ENCODE data around the gene MUC12.
A peak's percentile ranks its signal among the peaks of the same experiment; 100 is the strongest.

The MUC12 gene

DNA sequence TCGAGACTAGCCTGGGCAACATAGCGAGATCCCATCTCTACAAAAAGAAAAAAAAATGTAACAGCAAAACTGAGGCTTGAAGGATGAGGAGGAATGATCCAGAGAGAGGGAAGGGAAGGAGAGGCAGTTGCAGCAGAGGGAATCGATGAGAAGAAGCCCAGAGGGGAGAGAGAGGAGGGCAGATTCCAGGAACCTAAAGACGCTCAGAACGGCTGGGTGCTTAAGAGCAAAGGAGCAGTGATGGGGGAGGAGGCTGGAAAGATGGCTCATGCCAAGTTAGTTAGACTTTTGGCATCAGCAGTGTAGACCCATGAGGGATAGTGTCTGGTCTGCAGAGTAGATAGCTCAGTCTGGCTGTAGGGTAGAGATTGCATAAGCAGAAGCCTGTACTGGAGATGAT lies 40.3 kb downstream of the MUC12 start:
- H3K27me3 ChIP-seq: no peaks in the 10 kb centered on the region; the same call in 1 of the 2 replicates
- no peaks in the 10 kb centered on the region for H3K9me3 ChIP-seq
- no peak overlapping the region for H3K4me3 ChIP-seq (ENCODE audit: low read depth, low read length)
- H3K4me1 ChIP-seq: no peaks in the 10 kb centered on the region
- no peak for DNase-seq
- no peaks in the 10 kb centered on the region for H3K36me3 ChIP-seq
- TF ChIP-seq, protein P1, sequence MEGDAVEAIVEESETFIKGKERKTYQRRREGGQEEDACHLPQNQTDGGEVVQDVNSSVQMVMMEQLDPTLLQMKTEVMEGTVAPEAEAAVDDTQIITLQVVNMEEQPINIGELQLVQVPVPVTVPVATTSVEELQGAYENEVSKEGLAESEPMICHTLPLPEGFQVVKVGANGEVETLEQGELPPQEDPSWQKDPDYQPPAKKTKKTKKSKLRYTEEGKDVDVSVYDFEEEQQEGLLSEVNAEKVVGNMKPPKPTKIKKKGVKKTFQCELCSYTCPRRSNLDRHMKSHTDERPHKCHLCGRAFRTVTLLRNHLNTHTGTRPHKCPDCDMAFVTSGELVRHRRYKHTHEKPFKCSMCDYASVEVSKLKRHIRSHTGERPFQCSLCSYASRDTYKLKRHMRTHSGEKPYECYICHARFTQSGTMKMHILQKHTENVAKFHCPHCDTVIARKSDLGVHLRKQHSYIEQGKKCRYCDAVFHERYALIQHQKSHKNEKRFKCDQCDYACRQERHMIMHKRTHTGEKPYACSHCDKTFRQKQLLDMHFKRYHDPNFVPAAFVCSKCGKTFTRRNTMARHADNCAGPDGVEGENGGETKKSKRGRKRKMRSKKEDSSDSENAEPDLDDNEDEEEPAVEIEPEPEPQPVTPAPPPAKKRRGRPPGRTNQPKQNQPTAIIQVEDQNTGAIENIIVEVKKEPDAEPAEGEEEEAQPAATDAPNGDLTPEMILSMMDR (IDR thresholded peaks at IDR 0.05; ENCODE audit: low read depth, low read length): no peak

DNA sequence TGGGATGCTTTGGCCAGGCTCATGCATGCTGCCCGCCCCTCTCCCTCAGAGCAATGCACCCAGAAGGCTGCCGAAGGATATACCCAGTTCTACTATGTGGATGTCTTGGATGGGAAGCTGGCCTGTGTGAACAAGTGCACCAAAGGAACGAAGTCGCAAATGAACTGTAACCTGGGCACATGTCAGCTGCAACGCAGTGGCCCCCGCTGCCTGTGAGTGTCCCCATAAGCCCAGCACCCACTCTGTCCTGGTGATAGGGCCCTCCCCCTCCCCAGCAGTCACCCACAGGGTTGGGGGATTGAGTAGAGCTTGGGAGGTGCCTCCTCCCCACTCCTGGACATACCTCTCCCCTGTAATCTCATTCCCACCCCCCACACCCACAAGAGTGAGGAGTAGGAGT lies 43.6 kb downstream of the MUC12 start:
- TF ChIP-seq, protein P1 (IDR thresholded peaks at IDR 0.05; ENCODE audit: low read depth, low read length): no peak
- no peaks in the 10 kb centered on the region; the same call in 1 of the 2 replicates for H3K27me3 ChIP-seq
- DNase-seq: no peak

DNA sequence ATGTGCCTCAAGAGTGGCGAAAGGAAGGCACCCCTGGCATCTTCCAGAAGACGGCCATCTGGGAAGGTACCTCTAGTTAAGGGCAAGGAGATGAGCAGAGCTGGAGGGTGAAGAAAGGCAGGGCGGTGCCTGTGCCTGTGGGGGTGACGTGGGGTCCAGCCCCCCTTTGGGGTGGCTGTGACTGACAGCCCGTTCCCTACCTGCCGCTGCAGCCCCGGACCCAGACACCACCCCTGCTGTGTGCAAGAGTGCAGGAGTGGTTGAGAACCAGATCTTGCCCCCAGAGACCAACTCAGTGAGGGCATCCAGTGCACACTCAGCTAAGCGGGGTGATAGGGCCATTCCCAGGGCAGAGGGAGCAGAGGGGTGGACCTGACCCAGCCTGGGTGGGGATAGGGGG lies 46.3 kb downstream of the MUC12 start:
- no peaks in the 10 kb centered on the region for H3K9me3 ChIP-seq
- no peaks in the 10 kb centered on the region; the same call in 1 of the 2 replicates for H3K4me1 ChIP-seq
- H3K4me3 ChIP-seq (ENCODE audit: low read depth, low read length): no peak overlapping the region
- H3K36me3 ChIP-seq: no peaks in the 10 kb centered on the region
- TF ChIP-seq, protein P1 (IDR thresholded peaks at IDR 0.05; ENCODE audit: low read depth, low read length): no peak
- no peaks in the 10 kb centered on the region; the same call in 1 of the 2 replicates for H3K27me3 ChIP-seq
- no peak for DNase-seq

More for the DNA sequence above, 43.6 kb downstream of the MUC12 start:
- no peaks in the 10 kb centered on the region; the same call in 1 of the 2 replicates for H3K4me1 ChIP-seq
- no peaks in the 10 kb centered on the region for H3K9me3 ChIP-seq
- no peak overlapping the region for H3K4me3 ChIP-seq (ENCODE audit: low read depth, low read length)
- no peaks in the 10 kb centered on the region for H3K36me3 ChIP-seq

DNA sequence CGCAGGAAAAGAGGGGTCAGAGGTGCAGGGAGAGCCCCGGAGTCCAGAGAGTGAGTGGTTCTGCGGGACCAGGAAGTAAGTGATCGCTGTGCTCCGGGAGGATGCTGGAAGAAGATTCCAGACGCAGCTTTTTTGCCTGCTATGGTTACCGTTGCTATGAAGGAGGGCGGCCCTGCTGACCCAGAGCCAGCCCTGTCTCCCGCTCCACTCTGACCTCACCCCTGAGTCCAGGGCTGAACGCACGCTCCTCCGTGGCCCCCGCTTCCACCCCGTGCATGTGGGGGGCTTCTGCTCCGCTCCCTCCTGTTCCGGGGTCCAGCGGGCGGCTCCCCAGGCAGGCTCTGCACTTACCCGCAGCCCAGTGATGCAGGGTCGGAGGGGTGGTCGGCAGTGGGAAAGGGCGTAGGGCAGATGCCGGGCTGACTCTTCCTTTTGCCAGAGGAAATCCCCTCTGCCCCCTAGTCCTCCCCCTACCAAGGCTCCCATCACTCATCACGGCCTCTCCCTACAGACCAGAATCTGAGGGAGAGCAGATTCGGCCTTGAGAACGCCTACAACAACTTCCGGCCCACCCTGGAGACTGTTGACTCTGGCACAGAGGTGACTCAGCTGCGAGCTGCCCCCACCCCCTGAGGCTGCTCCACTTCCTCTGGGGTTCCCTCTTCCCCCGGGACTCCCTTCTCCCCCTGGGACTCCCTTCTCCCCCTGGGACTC lies 47.9 kb downstream of the MUC12 start:
- Histone ChIP-seq H3K36me3 (no peaks in the 10 kb centered on the region), H3K27me3 (no peaks in the 10 kb centered on the region; the same call in 1 of the 2 replicates), H3K9me3 (no peaks in the 10 kb centered on the region), H3K4me3 (ENCODE audit: low read depth, low read length) (peak overlapping the region; percentile 63), H3K4me1 (no peaks in the 10 kb centered on the region; the same call in 1 of the 2 replicates)
- TF ChIP-seq, protein P1 (IDR thresholded peaks at IDR 0.05; ENCODE audit: low read depth, low read length): no peak
- peak; percentile 58 for DNase-seq

DNA sequence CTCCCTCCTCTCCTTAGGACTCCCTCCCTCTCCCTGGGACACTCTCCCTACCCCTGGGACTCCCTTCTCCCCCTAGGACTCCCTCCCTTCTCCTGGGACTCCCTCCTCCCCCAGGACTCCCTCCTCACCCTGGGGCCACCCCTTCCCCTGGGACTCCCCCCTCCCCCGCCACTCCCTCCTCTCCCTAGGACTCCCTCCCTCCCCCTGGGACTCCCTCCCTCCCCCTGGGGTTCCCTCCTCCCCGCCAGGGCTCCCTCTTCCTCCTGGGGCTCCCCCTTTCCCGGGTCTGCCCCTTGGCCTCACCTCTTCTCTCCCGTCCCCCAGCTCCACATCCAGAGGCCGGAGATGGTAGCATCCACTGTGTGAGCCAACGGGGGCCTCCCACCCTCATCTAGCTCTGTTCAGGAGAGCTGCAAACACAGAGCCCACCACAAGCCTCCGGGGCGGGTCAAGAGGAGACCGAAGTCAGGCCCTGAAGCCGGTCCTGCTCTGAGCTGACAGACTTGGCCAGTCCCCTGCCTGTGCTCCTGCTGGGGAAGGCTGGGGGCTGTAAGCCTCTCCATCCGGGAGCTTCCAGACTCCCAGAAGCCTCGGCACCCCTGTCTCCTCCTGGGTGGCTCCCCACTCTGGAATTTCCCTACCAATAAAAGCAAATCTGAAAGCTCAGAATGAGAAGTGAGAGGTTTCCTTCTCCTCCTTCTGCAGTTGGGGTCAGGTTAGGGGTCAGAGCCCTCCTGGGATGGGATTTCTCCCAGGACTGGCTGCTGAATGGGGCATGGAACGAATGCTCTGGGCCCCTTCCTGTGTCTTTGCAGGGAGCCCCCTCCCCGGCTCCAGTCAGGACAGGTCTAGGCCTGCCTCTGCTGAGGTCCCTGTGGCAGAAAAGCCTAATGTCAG lies 49.2 kb downstream of the MUC12 start:
- no peaks in the 10 kb centered on the region; the same call in 1 of the 2 replicates for H3K4me1 ChIP-seq
- DNase-seq: no peak
- TF ChIP-seq, protein P1 (IDR thresholded peaks at IDR 0.05; ENCODE audit: low read depth, low read length): no peak
- H3K27me3 ChIP-seq: no peaks in the 10 kb centered on the region; the same call in 1 of the 2 replicates
- no peak overlapping the region for H3K4me3 ChIP-seq (ENCODE audit: low read depth, low read length)
- H3K9me3 ChIP-seq: no peaks in the 10 kb centered on the region
- H3K36me3 ChIP-seq: no peaks in the 10 kb centered on the region

Data from BE2C (cell line).